B cell (primary cell): Measurements from ENCODE around the gene SKAP1. TPM values are rescaled to one million over a fixed set of nuclear protein-coding genes. Genes with fewer than 3 reads are reported as not detected.
"Not testable (repeated sequence)": the region's sequence is repeated elsewhere in the genome, so short reads cannot be mapped to it uniquely, and the experiment has no call there.

Experiments
- ATAC-seq: fragments of 200-7000 bp; cut with Tn5 transposase; one replicate; pipeline ENCODE4 v1.10.0; 2021; ENCODE audit warnings: low read depth, mild to moderate bottlenecking, moderate number of reproducible peaks, moderate library complexity
- CTCF ChIA-PET: fragments of 350-600 bp; sonication (Branson Sonifier 250); formaldehyde crosslinking; loops from one replicate; lab custom pipeline; 2021; ENCODE audit warnings: antibody characterized with exemption, inconsistent platforms; lab: Charles Lee
- POLR2A ChIA-PET: fragments of 350-600 bp; sonication (Branson Sonifier 250); formaldehyde crosslinking; loops from one replicate; lab custom pipeline; 2021; ENCODE audit warnings: antibody characterized with exemption; lab: Charles Lee
- DNase-seq: peaks from one replicate; pipeline ENCODE4 v3.0.0; 2013
- H2AFZ ChIP-seq: 2 replicates; pipeline ENCODE4 v1.6.1; 2012; ENCODE audit warnings: mild to moderate bottlenecking, low read depth, low read length; ENCODE audit not compliant: insufficient read depth, poor library complexity, severe bottlenecking
- H3K27ac ChIP-seq, 2 donors: 1 replicate in 1 of 2; 2 replicates in 1 of 2; pipeline ENCODE4 v1.5.1; 2012 to 2013; ENCODE audit warnings: low read length in 2 of 2, mild to moderate bottlenecking in 2 of 2, moderate library complexity in 1 of 2
- H3K27me3 ChIP-seq, 4 experiments: fragments of 200-600 bp in 1 of 4; sonication (generic) in 1 of 4; replicated peaks in 1 of 4; 1 replicate in 2 of 4; 2 replicates in 2 of 4; pipeline versions ENCODE4 v1.6.1 to v1.7.0; 2013 to 2016; ENCODE audit warnings: low read length in 3 of 4, mild to moderate bottlenecking in 2 of 4, mixed read lengths in 1 of 4, moderate library complexity in 1 of 4; ENCODE audit not compliant: insufficient read depth in 4 of 4, control insufficient read depth in 3 of 4; ENCODE audit errors: control extremely low read depth in 1 of 4
- H3K36me3 ChIP-seq, 2 experiments: replicated peaks in 1 of 2; 1 replicate in 1 of 2; 2 replicates in 1 of 2; pipeline versions ENCODE4 v1.6.1 to v1.7.1; 2013; ENCODE audit warnings: low read length in 1 of 2; ENCODE audit not compliant: insufficient read depth in 2 of 2, control insufficient read depth in 1 of 2; ENCODE audit errors: control extremely low read depth in 1 of 2, extremely low read depth in 1 of 2
- H3K4me1 ChIP-seq, 2 donors: fragments of 200-600 bp in 1 of 2; sonication (generic) in 1 of 2; 1 replicate in 1 of 2; 2 replicates in 1 of 2; pipeline versions ENCODE4 v1.5.1 to v1.6.1; 2013 to 2017; ENCODE audit warnings: low read length in 2 of 2; ENCODE audit not compliant: control insufficient read depth in 2 of 2, insufficient read depth in 2 of 2
- H3K4me2 ChIP-seq: replicated peaks from 2 replicates; pipeline ENCODE3; 2012; ENCODE audit warnings: mild to moderate bottlenecking, low read depth, low read length; ENCODE audit not compliant: poor library complexity, severe bottlenecking
- H3K4me3 ChIP-seq, 5 experiments: fragments of 200-600 bp in 1 of 5; sonication (generic) in 1 of 5; 1 replicate in 3 of 5; 2 replicates in 2 of 5; pipeline versions ENCODE4 v1.5.1 to v1.7.0; 2011 to 2016; ENCODE audit warnings: low read length in 4 of 5, mild to moderate bottlenecking in 4 of 5, low read depth in 2 of 5, control low read depth in 1 of 5, moderate library complexity in 1 of 5; ENCODE audit not compliant: insufficient read depth in 1 of 5; ENCODE audit errors: control extremely low read depth in 1 of 5, extremely low read depth in 1 of 5
- H3K79me2 ChIP-seq: fragments of 200-600 bp; sonication (generic); one replicate; pipeline ENCODE4 v1.6.0; 2016; ENCODE audit warnings: low read length; ENCODE audit not compliant: control insufficient read depth, insufficient read depth
- H3K9ac ChIP-seq: fragments of 200-600 bp; sonication (generic); 2 replicates; pipeline ENCODE4 v1.6.1; 2017; ENCODE audit warnings: mild to moderate bottlenecking, low read length, moderate library complexity
- H3K9me3 ChIP-seq, 3 donors: one replicate each; pipeline versions ENCODE4 v1.6.1 to v1.7.1; 2013; ENCODE audit warnings: low read length in 2 of 3; ENCODE audit not compliant: control insufficient read depth in 2 of 3, insufficient read depth in 1 of 3; ENCODE audit errors: control extremely low read depth in 1 of 3
- H4K20me1 ChIP-seq: 2 replicates; pipeline ENCODE4 v1.6.0; 2012; ENCODE audit warnings: mild to moderate bottlenecking, low read length; ENCODE audit not compliant: insufficient read depth, control insufficient read depth, poor library complexity, severe bottlenecking
- H3K27ac Mint-ChIP-seq: one replicate; pipeline ENCODE4 v1.8.0; 2021; ENCODE audit warnings: mixed read lengths
- H3K27me3 Mint-ChIP-seq: one replicate; pipeline ENCODE4 v1.8.0; 2021; ENCODE audit warnings: mixed read lengths
- H3K4me1 Mint-ChIP-seq: one replicate; pipeline ENCODE4 v1.8.0; 2021; ENCODE audit warnings: mixed read lengths
- H3K4me3 Mint-ChIP-seq: one replicate; pipeline ENCODE4 v1.8.0; 2021; ENCODE audit warnings: mixed read lengths
- H3K9me3 Mint-ChIP-seq: one replicate; pipeline ENCODE4 v1.8.0; 2022; ENCODE audit warnings: mixed read lengths; ENCODE audit not compliant: insufficient read depth
- CTCF ChIP-seq: fragments of 200-600 bp; IDR thresholded peaks from one replicate; pipeline ENCODE4 v1.8.0; 2022; ENCODE audit warnings: antibody characterized with exemption, mild to moderate bottlenecking
- EZH2 ChIP-seq: IDR thresholded peaks from 2 replicates; pipeline ENCODE4 v1.6.1; 2012; ENCODE audit warnings: borderline replicate concordance, low read depth, mild to moderate bottlenecking, moderate library complexity, low read length; ENCODE audit not compliant: insufficient read depth, poor library complexity, severe bottlenecking
- WGBS: methylation state at CpG from one replicate; pipeline ENCODE4 v1.1.5; 2013; ENCODE audit warnings: missing lambda C conversion rate; ENCODE audit not compliant: insufficient coverage; 5-methylcytosine and 5-hydroxymethylcytosine counted together
- intact Hi-C: fragments of 100-400 bp; cut with micrococcal nuclease; formaldehyde crosslinking; loops from one replicate; pipeline ENCODE4 v1.10.0; 2022
- polyA plus RNA-seq: library from polyadenylated mRNA; depleted of rRNA; stranded (reverse); fragments of >200 nt; gene quantifications from 2 replicates; pipeline ENCODE4 v1.2.3, GENCODE V29; 2012
- total RNA-seq, 2 donors: library from RNA; stranded (reverse); fragments of 120-200 nt in 1 of 2; gene quantifications; 1 replicate in 1 of 2; 2 replicates in 1 of 2; pipeline versions ENCODE4 v1.2.3 to v1.2.4, GENCODE V29; 2013 to 2022

SKAP1 gene
- total and polyA plus RNA-seq, 2 donors (not counting 1 experiment from before 2014, with no cell fraction given): 33.1 to 37.3 TPM

DNA sequence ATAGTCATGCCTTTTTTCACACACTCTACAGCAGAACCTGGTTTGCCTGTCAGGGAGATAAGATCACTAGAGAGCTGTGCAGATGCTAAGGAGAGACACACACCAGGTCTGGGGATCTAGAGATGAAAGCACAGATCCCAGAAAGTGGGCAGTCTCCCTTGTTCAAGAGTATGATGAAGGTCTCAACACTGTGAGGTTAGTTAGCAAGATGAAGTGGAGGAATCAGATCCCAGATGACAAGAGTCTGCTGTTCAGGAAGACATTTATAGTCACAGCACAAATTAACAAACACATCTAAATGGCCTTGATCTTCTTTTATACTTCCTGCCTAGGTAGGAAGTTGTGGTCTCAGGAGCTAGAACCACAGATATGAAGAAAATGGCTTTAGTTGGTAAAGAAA lies 23.4 kb upstream of the SKAP1 start:
- H3K4me3 ChIP-seq: peak overlapping the region in 2 of 5 experiments; percentile 11 to 21
- peak overlapping the region; percentile 60 for H3K4me2 ChIP-seq
- peak; percentile 14 for ATAC-seq
- H3K27ac Mint-ChIP-seq: peak overlapping the region; percentile 55
- no peak overlapping the region for H3K9ac ChIP-seq
- H3K4me1 Mint-ChIP-seq: peaks cover 56% of the 10 kb centered on the region
- TF ChIP-seq CTCF (no peak), EZH2 (no peak)
- POLR2A ChIA-PET: no interaction called here
- no peaks in the 10 kb centered on the region for H4K20me1 ChIP-seq
- H3K27ac ChIP-seq: peak overlapping the region in 1 of 2 donors; percentile 45
- intact Hi-C loops: loop anchor here (10.0 kb wide), 1 partner anchor 429 kb away; no protein-coding TSS in a partner anchor
- H3K9me3 ChIP-seq: peaks cover 0 to 9% (median 0%) of the 10 kb centered on the region in 3 donors
- peaks cover 0 to 6% (median 0%) of the 10 kb centered on the region in 4 experiments for H3K27me3 ChIP-seq
- peaks cover 47 to 54% of the 10 kb centered on the region in 2 donors for H3K4me1 ChIP-seq
- H3K36me3 ChIP-seq: no peaks in the 10 kb centered on the region
- peak; percentile 43 for DNase-seq
- H3K27me3 Mint-ChIP-seq: peaks cover 10% of the 10 kb centered on the region
- no peaks in the 10 kb centered on the region for H3K9me3 Mint-ChIP-seq
- H2AFZ ChIP-seq: peak overlapping the region; percentile 60
- CTCF ChIA-PET: interaction anchor here (0.9 to 6.9 kb wide), 12 partner anchors 9 to 165 kb away, joined by 3 to 108 read pairs (median 5); no protein-coding TSS in a partner anchor
- peak overlapping the region; percentile 49 for H3K4me3 Mint-ChIP-seq
- no peaks in the 10 kb centered on the region for H3K79me2 ChIP-seq

- Mint-ChIP-seq H3K4me1 (peaks cover 44% of the 10 kb centered on the region), H3K27ac (no peak overlapping the region), H3K9me3 (no peaks in the 10 kb centered on the region), H3K4me3 (no peak overlapping the region), H3K27me3 (peaks cover 4% of the 10 kb centered on the region)
- ChIA-PET CTCF (interaction anchor here (0.6 to 6.9 kb wide), 5 partner anchors 12 to 101 kb away, joined by 4 to 108 read pairs (median 5); no protein-coding TSS in a partner anchor), POLR2A (interaction anchor here (0.6 kb wide), 1 partner anchor 170 kb away, joined by 8 read pairs; no protein-coding TSS in a partner anchor)
- H3K79me2 ChIP-seq: no peaks in the 10 kb centered on the region
- no peak overlapping the region for H2AFZ ChIP-seq
- H3K27me3 ChIP-seq: peaks cover 0 to 6% (median 1%) of the 10 kb centered on the region in 4 experiments
- no peaks in the 10 kb centered on the region for H4K20me1 ChIP-seq
- DNase-seq: no peak
- no CpG with 5 or more reads among the region's 2 CpGs for WGBS
- no peak overlapping the region for H3K9ac ChIP-seq
- no peak overlapping the region for H3K27ac ChIP-seq
- intact Hi-C loops: loop anchor here (10.0 kb wide), 1 partner anchor 427 kb away; no protein-coding TSS in a partner anchor
- TF ChIP-seq CTCF (no peak), EZH2 (no peak)
- no peak overlapping the region for H3K4me2 ChIP-seq
- ATAC-seq: no peak
- peaks cover 0 to 9% (median 0%) of the 10 kb centered on the region in 3 donors for H3K9me3 ChIP-seq
- no peak overlapping the region for H3K4me3 ChIP-seq
- H3K36me3 ChIP-seq: no peaks in the 10 kb centered on the region
- peaks cover 37 to 45% of the 10 kb centered on the region in 2 donors for H3K4me1 ChIP-seq
These were observed 21.5 kb upstream of the SKAP1 start for GRCh38 chr17:48451489-48451888.

DNA sequence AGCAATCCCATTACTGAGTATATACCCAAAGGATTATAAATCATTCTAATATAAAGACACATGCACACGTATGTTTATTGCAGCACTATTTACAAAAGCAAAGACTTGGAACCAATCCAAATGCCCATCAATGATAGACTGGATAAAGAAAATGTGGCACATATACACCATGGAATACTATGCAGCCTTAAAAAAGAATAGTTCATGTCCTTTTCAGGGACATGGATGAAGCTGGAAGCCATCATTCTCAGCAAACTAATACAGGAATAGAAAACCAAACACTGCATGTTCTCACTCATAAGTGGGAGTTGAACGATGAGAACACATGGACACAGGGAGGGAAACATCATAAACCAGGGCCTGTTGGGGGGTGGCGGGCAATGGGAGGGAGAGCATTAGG lies 19.3 kb upstream of the SKAP1 start:
- ATAC-seq, H3K9me3 ChIP-seq, intact Hi-C loops, H3K27me3 Mint-ChIP-seq, H3K4me3 Mint-ChIP-seq, H4K20me1 ChIP-seq, H3K4me3 ChIP-seq, H3K4me2 ChIP-seq, H3K27ac Mint-ChIP-seq, H3K27me3 ChIP-seq, POLR2A ChIA-PET, H3K9me3 Mint-ChIP-seq, H3K79me2 ChIP-seq, H2AFZ ChIP-seq, DNase-seq, H3K9ac ChIP-seq, H3K27ac ChIP-seq, H3K36me3 ChIP-seq: not testable (repeated sequence)
- peaks cover 52 to 55% of the 10 kb centered on the region in 2 donors for H3K4me1 ChIP-seq
- peaks cover 54% of the 10 kb centered on the region for H3K4me1 Mint-ChIP-seq
- WGBS: no CpG with 5 or more reads among the region's 3 CpGs
- CTCF ChIA-PET: interaction anchor here (1.0 to 2.0 kb wide), 2 partner anchors 8 to 98 kb away, joined by 3 to 8 read pairs; no protein-coding TSS in a partner anchor
